ENCODE measurements around the gene KCNH2.

DNA sequence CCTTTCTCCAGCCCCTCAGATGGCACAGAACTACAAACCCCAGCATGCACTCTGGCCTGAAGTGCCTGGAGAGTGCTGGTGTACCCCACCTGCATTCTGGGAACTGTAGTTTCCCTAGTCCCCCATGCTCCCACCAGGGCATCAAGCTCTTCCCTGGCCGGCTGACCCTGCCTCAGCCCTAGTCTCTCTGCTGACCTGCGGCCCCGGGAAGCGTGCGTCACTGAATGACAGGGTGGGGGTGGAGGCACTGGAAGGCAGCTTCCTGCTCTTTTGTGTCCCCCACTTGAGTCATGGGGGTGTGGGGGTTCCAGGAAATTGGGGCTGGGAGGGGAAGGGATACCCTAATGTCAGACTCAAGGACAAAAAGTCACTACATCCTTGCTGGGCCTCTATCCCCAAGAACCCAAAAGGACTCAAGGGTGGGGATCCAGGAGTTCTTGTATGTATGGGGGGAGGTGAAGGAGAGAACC lies 14.7 kb upstream of the KCNH2 start:
- no peak for TF ChIP-seq POLR2AphosphoS5 (IDR thresholded peaks at IDR 0.05; ENCODE audit: low read depth, low read length)
- TF ChIP-seq POLR2A (IDR thresholded peaks at IDR 0.05; ENCODE audit: low read depth, low read length): no peak

All from GM12892 (cell line).